Inferior parietal cortex (tissue), 1 donor: ENCODE measurements around the gene CMC1.

Experiments
- DNase-seq: peaks from one replicate; pipeline ENCODE4 v3.0.0-alpha.2; 2016; ENCODE audit errors: extremely low spot score

Gene CMC1

GRCh38 chr3:28300345-28300962, 59.0 kb downstream of the CMC1 start:
- DNase-seq: no peak

GRCh38 chr3:28301688-28302087, 60.3 kb downstream of the CMC1 start:
- no peak for DNase-seq

- DNase-seq: no peak
These were observed 66.8 kb downstream of the CMC1 start for GRCh38 chr3:28308196-28308595.

- no peak for DNase-seq
These were observed 74.3 kb downstream of the CMC1 start for GRCh38 chr3:28315711-28316110.

GRCh38 chr3:28316226-28316625, 74.8 kb downstream of the CMC1 start:
- DNase-seq: no peak

GRCh38 chr3:28317438-28318022, 76.1 kb downstream of the CMC1 start:
- DNase-seq: no peak

GRCh38 chr3:28320981-28321380, 79.6 kb downstream of the CMC1 start:
- DNase-seq: no peak

DNA sequence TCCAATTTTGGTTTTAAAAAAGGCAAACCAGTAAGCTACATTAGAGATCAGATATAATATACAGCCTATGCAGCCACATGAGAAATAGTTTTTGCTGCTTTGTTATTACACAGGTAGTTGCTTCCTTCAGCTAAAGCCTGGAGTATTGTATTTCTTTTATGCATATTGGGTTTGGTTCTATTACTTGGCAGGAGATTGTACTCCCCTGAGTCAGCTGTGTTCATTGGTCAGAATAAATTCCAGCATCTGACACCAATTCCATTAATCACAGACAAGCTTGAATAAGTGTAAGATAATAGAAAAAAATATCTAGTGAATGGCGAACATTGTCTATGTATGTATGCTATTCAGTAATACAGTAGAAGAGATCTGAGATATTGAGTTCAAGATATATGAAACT, 81.0 kb downstream of the CMC1 start:
- no peak for DNase-seq

DNA sequence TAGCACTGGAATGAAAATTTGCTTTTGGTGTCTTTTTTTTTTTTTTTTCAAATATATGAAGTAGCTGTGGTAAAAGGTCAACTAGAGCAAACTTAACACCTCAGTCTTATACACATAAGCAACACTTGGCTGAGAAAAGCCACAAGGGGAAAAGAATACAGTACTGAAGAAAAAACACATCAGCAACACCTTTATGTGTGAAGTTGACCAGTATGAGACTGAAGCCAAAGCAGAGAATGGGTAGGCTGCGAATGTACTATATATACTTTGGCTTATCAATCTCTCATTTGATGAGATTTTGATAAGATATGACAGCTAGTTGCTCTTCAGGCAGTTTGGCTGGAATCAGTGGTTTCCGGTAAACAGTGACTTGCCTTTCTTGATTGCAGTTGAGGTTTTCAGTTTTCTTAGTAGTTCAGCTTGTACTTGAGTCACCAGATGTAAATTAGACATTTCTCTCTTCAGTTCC, 85.1 kb downstream of the CMC1 start:
- DNase-seq: no peak

DNA sequence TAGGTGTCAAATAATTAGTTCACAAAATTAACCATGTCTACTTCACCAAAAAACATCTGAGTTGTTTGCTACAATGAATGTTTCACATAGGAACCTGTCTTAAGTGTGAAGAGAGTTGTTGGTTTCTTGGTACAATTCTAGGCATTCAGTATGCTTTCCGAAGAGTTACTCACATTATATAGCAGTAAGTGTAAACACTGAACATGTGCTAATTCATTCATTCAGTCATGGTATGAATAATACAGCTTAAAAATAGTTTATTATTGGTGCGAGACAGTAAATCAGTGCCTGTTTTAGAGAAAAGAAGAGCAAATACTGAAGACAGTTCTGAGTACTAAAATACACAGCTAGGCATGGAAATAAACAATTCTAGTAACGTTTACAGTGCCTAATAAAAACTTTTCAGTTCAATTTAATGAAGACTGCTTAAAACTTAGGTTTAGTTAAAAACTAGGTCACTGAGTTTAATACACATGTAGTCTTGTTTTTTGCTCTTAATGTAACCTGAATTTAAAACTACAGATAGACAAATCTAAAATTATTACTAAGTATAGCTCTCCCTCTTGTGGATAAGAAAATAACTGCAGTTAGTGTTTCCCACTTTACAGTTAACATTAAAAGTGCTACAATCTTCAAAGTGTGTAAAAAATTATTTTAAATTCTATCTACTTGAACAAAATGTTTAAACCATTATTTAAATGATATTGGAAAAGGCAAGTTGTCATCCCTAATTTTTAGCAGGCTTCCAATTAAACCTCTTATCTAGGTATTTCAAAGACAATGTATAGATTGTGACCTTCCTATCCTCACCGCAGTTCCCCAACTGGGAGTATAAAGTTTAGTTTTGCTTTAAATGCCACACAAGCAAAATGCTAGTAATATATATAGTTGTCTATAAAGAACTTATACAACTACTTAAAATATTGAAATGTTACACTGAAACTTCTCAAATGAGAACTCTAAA, 87.1 kb downstream of the CMC1 start:
- peak; percentile 78 for DNase-seq

- DNase-seq: no peak
These were observed 93.1 kb downstream of the CMC1 start for GRCh38 chr3:28334552-28334951.

DNA sequence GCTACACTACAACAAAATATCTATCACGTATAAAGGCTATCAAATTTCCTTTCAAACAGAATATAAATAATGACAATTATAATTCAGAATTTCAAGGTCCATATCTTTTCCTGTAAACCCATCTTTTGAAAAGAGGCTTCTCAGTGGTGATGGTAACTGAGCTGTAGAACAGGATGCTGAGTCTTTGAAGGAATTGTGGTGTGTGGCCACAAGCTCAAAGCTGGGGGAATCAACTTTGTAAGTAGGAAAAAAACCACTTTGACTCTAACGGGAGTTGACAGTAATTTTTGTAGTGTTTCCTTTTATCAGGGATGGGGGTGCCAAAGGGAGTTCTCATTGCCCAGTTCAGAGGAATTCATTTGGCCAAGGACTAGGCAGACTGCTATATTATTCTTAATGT, 93.8 kb downstream of the CMC1 start:
- no peak for DNase-seq

DNA sequence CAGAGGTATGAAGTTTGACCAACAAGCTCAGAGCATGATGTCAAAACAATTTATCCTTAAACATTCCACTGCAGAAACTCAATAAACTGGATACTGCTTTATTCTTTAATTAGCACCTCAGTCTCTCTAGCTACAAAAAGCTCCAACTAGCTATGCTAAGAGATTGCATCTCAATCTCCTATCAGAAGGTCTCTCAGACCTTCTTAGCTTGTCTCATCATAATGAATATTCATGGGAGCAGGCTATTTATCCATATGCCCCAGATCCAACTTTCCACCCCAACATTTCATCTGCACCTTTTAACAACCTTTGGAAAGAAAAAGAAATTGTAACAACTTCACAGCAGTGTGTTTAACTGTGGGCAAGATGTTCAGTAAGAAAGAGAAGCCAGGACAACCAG, 95.8 kb downstream of the CMC1 start:
- DNase-seq: no peak

- DNase-seq: peak; percentile 3
These were observed 101.7 kb downstream of the CMC1 start for GRCh38 chr3:28343144-28343543.

DNA sequence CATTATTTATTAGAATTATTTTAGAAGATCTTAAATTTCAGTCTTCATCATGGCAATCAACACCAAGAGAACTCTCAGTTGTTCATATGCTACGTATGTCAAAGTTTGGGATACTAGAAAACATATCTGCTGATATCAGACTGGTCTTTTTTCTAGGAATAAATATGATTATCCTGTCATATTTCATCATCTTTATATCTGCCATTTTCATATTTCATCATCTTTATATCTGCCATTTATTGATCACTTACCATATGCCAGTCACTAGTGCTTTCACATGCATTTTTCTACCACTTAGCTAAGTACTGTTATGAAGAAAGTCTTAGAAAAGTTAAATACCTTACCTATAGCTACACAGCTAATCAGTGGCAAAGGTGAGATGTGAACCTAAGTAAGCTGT, 104.3 kb downstream of the CMC1 start:
- no peak for DNase-seq

- DNase-seq: peak; percentile 39
These were observed 106.2 kb downstream of the CMC1 start for GRCh38 chr3:28347374-28348264.

- DNase-seq: no peak
These were observed 106.8 kb downstream of the CMC1 start for GRCh38 chr3:28348265-28348628.

DNA sequence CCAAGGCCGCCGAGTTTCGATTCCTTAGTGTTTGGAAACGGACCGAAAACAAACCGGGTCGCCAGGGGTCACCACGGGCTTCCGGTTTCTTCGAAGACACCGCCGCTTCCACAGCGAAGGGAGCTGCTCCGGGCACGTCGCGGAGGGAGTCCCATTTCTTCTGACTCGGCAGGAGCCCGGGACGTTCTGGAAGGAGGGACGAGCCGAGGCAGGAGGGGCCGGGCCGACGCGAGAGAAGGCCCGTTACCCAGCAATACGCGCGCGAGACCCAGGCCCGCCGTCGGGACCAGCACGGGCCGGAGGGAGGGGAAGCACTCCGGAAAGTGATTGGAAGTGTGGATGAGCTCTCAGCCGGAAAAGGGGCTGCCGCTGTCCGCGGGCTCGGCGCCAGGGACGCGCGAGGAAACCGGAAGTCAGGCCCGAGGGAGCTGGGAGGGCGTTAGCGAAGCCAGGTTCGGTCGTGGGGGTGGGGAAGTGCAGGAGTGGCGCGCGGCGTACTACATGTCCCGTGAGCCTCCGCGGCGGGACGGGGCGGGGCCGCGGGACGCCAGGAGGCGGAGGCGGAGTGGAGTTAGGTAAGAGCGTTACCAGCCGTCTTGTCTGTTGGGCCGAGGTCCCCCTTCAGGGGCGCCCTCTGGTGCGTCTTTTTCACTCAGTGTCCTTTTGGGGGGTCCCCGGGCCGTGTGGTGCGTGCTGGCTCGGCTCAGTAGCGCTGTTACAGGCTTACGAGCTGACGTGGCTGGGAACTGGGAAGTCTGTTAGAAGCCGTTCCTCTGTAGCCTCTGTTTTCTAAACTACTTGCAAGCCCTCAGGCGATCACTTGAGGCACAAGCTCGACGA, 107.4 kb downstream of the CMC1 start, which contains the start of the genes AZI2 and ZCWPW2:
Gene AZI2, minus strand, starts transcription at position 196 of the 840 bp plus-strand sequence. CDS start 8,207 bp downstream, outside the sequence.
Gene ZCWPW2, plus strand, starts transcription at position 93 of the 840 bp plus-strand sequence. CDS start 64,348 bp downstream, outside the sequence.
- DNase-seq: peak; percentile 91

- DNase-seq: no peak
These were observed 108.1 kb downstream of the CMC1 start for GRCh38 chr3:28349469-28350000.
